A549 treated with dexamethasone at 1 μM for 4 hours (cell line): ENCODE data around the gene PTOV1. TPM values are rescaled to one million over a fixed set of nuclear protein-coding genes. Genes with fewer than 3 reads are reported as not detected.

ENCODE experiments used
- total RNA-seq: library from RNA; stranded (reverse); fragments of 200-300 nt; extraction: Qiagen RNA extraction; gene quantifications from 5 replicates; pipeline ENCODE4 v1.2.3, GENCODE V29; 2022

PTOV1 gene
- total RNA-seq = 108 to 147 TPM (median 141 TPM) in 5 replicates

GRCh38 chr19:49850487-49851342 is at the start of gene PTOV1:
Gene PTOV1 (plus strand): TSS chr19:49851159.

GRCh38 chr19:49812997-49813861 is 37.7 kb upstream of the PTOV1 start, which contains the start of gene FUZ:
Gene FUZ (minus strand): TSS chr19:49813292. CDS start chr19:49813106, 186 bp downstream.

GRCh38 chr19:49817964-49818648 is 32.9 kb upstream of the PTOV1 start, which contains the start of gene MED25:
Gene MED25 (plus strand): TSS chr19:49818289. CDS start chr19:49818342, 53 bp downstream.

GRCh38 chr19:49866933-49867782 is 16.2 kb downstream of the PTOV1 start, which contains the start of gene PNKP:
Gene PNKP (minus strand): TSS chr19:49867576. CDS start chr19:49867204, 372 bp downstream.

GRCh38 chr19:49877020-49877878 is 26.3 kb downstream of the PTOV1 start, which contains the start of the genes AKT1S1 and TBC1D17:
Gene AKT1S1 (minus strand): TSS chr19:49877355. CDS start chr19:49873295, 4,060 bp downstream.
Gene TBC1D17 (plus strand): TSS chr19:49877702. CDS start chr19:49877724, 22 bp downstream.

GRCh38 chr19:49896863-49897621 is 46.1 kb downstream of the PTOV1 start, which contains the start of gene IL4I1:
Gene IL4I1 (minus strand): TSS chr19:49896887. CDS start chr19:49896160, 727 bp downstream.

Other genes with a start within 250 kb of the PTOV1 start
- gene RRAS, start 211.0 kb upstream of the PTOV1 start, total RNA-seq = 105 to 170 TPM (median 157 TPM) in 5 replicates
- gene SCAF1, start 208.9 kb upstream of the PTOV1 start, total RNA-seq = 39.2 to 76.5 TPM (median 69.9 TPM) in 5 replicates
- 67.8 to 112 TPM (median 100 TPM) in 5 replicates for gene IRF3, start 185.3 kb upstream of the PTOV1 start, total RNA-seq
- gene BCL2L12, start 185.2 kb upstream of the PTOV1 start, total RNA-seq = 56.1 to 64.2 TPM (median 59.7 TPM) in 5 replicates
- 394 to 431 TPM (median 409 TPM) in 5 replicates for gene PRMT1, start 173.9 kb upstream of the PTOV1 start, total RNA-seq
- 3.0 to 5.7 TPM (median 5.0 TPM) in 5 replicates for gene ADM5, start 161.6 kb upstream of the PTOV1 start, total RNA-seq
- gene CPT1C, start 160.0 kb upstream of the PTOV1 start, total RNA-seq = 11.3 to 13.2 TPM (median 12.1 TPM) in 5 replicates
- not detected in 5 replicates for gene TSKS, start 87.9 kb upstream of the PTOV1 start, total RNA-seq
- 38.6 to 62.6 TPM (median 60.1 TPM) in 5 replicates for gene AP2A1, start 84.2 kb upstream of the PTOV1 start, total RNA-seq
- gene FUZ, start 37.9 kb upstream of the PTOV1 start, total RNA-seq = 12.7 to 14.1 TPM (median 13.9 TPM) in 5 replicates
- 41.8 to 70.4 TPM (median 65.8 TPM) in 5 replicates for gene MED25, start 32.9 kb upstream of the PTOV1 start, total RNA-seq
- gene PNKP, start 16.4 kb downstream of the PTOV1 start, total RNA-seq = 28.8 to 56.1 TPM (median 43.1 TPM) in 5 replicates
- 65.8 to 131 TPM (median 114 TPM) in 5 replicates for gene AKT1S1, start 26.2 kb downstream of the PTOV1 start, total RNA-seq
- 17.1 to 22.6 TPM (median 21.4 TPM) in 5 replicates for gene TBC1D17, start 26.5 kb downstream of the PTOV1 start, total RNA-seq
- 0.40 to 0.94 TPM (median 0.62 TPM) in 5 replicates for gene IL4I1, start 45.7 kb downstream of the PTOV1 start, total RNA-seq
- 40.2 to 52.1 TPM (median 50.0 TPM) in 5 replicates for gene ATF5, start 78.0 kb downstream of the PTOV1 start, total RNA-seq
- 61.0 to 99.1 TPM (median 98.1 TPM) in 5 replicates for gene NUP62, start 78.3 kb downstream of the PTOV1 start, total RNA-seq
- gene SIGLEC11, start 110.0 kb downstream of the PTOV1 start, total RNA-seq = 0.10 to 0.28 TPM (median 0.16 TPM) in 5 replicates
- gene VRK3, start 174.2 kb downstream of the PTOV1 start, total RNA-seq = 34.0 to 39.2 TPM (median 38.1 TPM) in 5 replicates
- gene ZNF473, start 174.8 kb downstream of the PTOV1 start, total RNA-seq = 8.3 to 11.6 TPM (median 10.3 TPM) in 5 replicates